GM04504 (cell line): ENCODE measurements around the gene TLL2.
"Not testable (repeated sequence)": the region's sequence is repeated elsewhere in the genome, so short reads cannot be mapped to it uniquely, and the experiment has no call there.

Experiments used
- DNase-seq: peaks from one replicate; pipeline ENCODE4 v3.0.0-alpha.2; 2012; ENCODE audit warnings: low read depth

TLL2 gene

GRCh38 chr10:96513698-96514561 lies at the start of gene TLL2:
Gene TLL2 (minus strand): TSS chr10:96513926. CDS start chr10:96513685, 241 bp downstream.
- DNase-seq = peak; percentile 68

- DNase-seq = no peak
Measured at GRCh38 chr10:96560966-96561887, 47.5 kb upstream of the TLL2 start.

- DNase-seq = no peak
Measured at GRCh38 chr10:96560489-96560888, 46.8 kb upstream of the TLL2 start.

GRCh38 chr10:96556003-96556402 lies 42.3 kb upstream of the TLL2 start:
- no peak for DNase-seq

GRCh38 chr10:96555330-96555729 lies 41.6 kb upstream of the TLL2 start:
- DNase-seq = no peak

- DNase-seq = no peak
Measured at GRCh38 chr10:96548589-96548988, 34.9 kb upstream of the TLL2 start.

GRCh38 chr10:96545558-96545957 lies 31.8 kb upstream of the TLL2 start:
- DNase-seq = not testable (repeated sequence)

- DNase-seq = no peak
Measured at GRCh38 chr10:96541921-96542320, 28.2 kb upstream of the TLL2 start.

- DNase-seq = no peak
Measured at GRCh38 chr10:96540240-96540639, 26.5 kb upstream of the TLL2 start.

- DNase-seq = no peak
Measured at GRCh38 chr10:96538683-96539082, 25.0 kb upstream of the TLL2 start.

GRCh38 chr10:96536129-96536528 lies 22.4 kb upstream of the TLL2 start:
- no peak for DNase-seq

- no peak for DNase-seq
Measured at GRCh38 chr10:96532523-96532922, 18.8 kb upstream of the TLL2 start.

- no peak for DNase-seq
Measured at GRCh38 chr10:96529634-96530279, 16.0 kb upstream of the TLL2 start.

GRCh38 chr10:96524741-96525140 lies 11.0 kb upstream of the TLL2 start:
- DNase-seq = no peak

GRCh38 chr10:96517284-96517683 lies 3.6 kb upstream of the TLL2 start:
- no peak for DNase-seq

GRCh38 chr10:96516337-96516736 lies 2.6 kb upstream of the TLL2 start:
- no peak for DNase-seq

- no peak for DNase-seq
Measured at GRCh38 chr10:96513305-96513697, 425 bp downstream of the TLL2 start.

- no peak for DNase-seq
Measured at GRCh38 chr10:96512524-96513304, 1.0 kb downstream of the TLL2 start.

GRCh38 chr10:96511044-96511945 lies 2.4 kb downstream of the TLL2 start:
- no peak for DNase-seq

- DNase-seq = peak; percentile 53
Measured at GRCh38 chr10:96509017-96509641, 4.6 kb downstream of the TLL2 start.
